Hippocampal formation (tissue), 2 donors: ENCODE measurements around the gene C1orf53.

Source experiments
- DNase-seq, 2 donors: peaks; one replicate each; lab custom pipeline; 2025; lab: John Stamatoyannopoulos, UW

Gene C1orf53

GRCh38 chr1:197907846-197908616, 5.6 kb downstream of the C1orf53 start:
- DNase-seq, result no peak

- no peak for DNase-seq
Measured at GRCh38 chr1:197908716-197909220, 6.3 kb downstream of the C1orf53 start.

- no peak for DNase-seq
Measured at GRCh38 chr1:197909384-197909783, 7.0 kb downstream of the C1orf53 start.

GRCh38 chr1:197910120-197910991, 7.9 kb downstream of the C1orf53 start:
- DNase-seq, result no peak

GRCh38 chr1:197911111-197911856, 8.9 kb downstream of the C1orf53 start:
- no peak for DNase-seq

GRCh38 chr1:197911857-197912696, 9.6 kb downstream of the C1orf53 start:
- no peak for DNase-seq

GRCh38 chr1:197912739-197913494, 10.5 kb downstream of the C1orf53 start:
- no peak for DNase-seq

GRCh38 chr1:197913495-197914276, 11.3 kb downstream of the C1orf53 start:
- no peak for DNase-seq

GRCh38 chr1:197914510-197914909, 12.1 kb downstream of the C1orf53 start:
- DNase-seq, result no peak

GRCh38 chr1:197915260-197915861, 12.9 kb downstream of the C1orf53 start:
- DNase-seq, result no peak

GRCh38 chr1:197915862-197916499, 13.6 kb downstream of the C1orf53 start:
- DNase-seq, result no peak

GRCh38 chr1:197916500-197916983, 14.1 kb downstream of the C1orf53 start:
- DNase-seq, result no peak

- DNase-seq, result no peak
Measured at GRCh38 chr1:197917805-197918651, 15.6 kb downstream of the C1orf53 start.

GRCh38 chr1:197918807-197919345, 16.4 kb downstream of the C1orf53 start:
- no peak for DNase-seq

- DNase-seq, result no peak
Measured at GRCh38 chr1:197919346-197920066, 17.1 kb downstream of the C1orf53 start.

GRCh38 chr1:197920067-197920396, 17.6 kb downstream of the C1orf53 start:
- no peak for DNase-seq
